ENCODE measurements around the gene TRMT10C.
"Not testable (repeated sequence)": the region's sequence is repeated elsewhere in the genome, so short reads cannot be mapped to it uniquely, and the experiment has no call there.

The TRMT10C gene

GRCh38 chr3:101549473-101549872 is 12.2 kb upstream of the TRMT10C start:
- no peak for DNase-seq

GRCh38 chr3:101551359-101552081 is 10.1 kb upstream of the TRMT10C start:
- not testable (repeated sequence) for DNase-seq

GRCh38 chr3:101553381-101553780 is 8.3 kb upstream of the TRMT10C start:
- DNase-seq = not testable (repeated sequence)

- no peak for DNase-seq
Observed at GRCh38 chr3:101556064-101556463, 5.6 kb upstream of the TRMT10C start.

GRCh38 chr3:101567528-101568317 is 6.1 kb downstream of the TRMT10C start:
- DNase-seq = peak in 2 of 5 experiments; percentile 36 to 38

GRCh38 chr3:101571028-101571895 is 9.6 kb downstream of the TRMT10C start:
- peak in 2 of 5 experiments; percentile 12 to 43 for DNase-seq

- DNase-seq = peak; percentile 94 to 99 (median 98)
Observed at GRCh38 chr3:101573449-101574387, 12.1 kb downstream of the TRMT10C start, which contains the start of gene PCNP. TSS of gene PCNP (plus strand) at chr3:101574180. CDS start at chr3:101574216, 36 bp downstream.

GRCh38 chr3:101574388-101575112 is 12.9 kb downstream of the TRMT10C start:
- peak in 2 of 5 experiments; percentile 30 to 82 for DNase-seq

GRCh38 chr3:101577286-101577685 is 15.6 kb downstream of the TRMT10C start:
- no peak for DNase-seq

- DNase-seq = peak in 1 of 5 experiments; percentile 24
Observed at GRCh38 chr3:101588616-101589015, 26.9 kb downstream of the TRMT10C start.

- no peak for DNase-seq
Observed at GRCh38 chr3:101591071-101591470, 29.4 kb downstream of the TRMT10C start.

GRCh38 chr3:101602731-101603130 is 41.1 kb downstream of the TRMT10C start:
- DNase-seq = no peak

- no peak for DNase-seq
Observed at GRCh38 chr3:101603184-101603583, 41.5 kb downstream of the TRMT10C start.

GRCh38 chr3:101605398-101605797 is 43.7 kb downstream of the TRMT10C start:
- DNase-seq = not testable (repeated sequence)

GRCh38 chr3:101611023-101611422 is 49.4 kb downstream of the TRMT10C start:
- DNase-seq = peak in 1 of 5 experiments; percentile 11

- DNase-seq = not testable (repeated sequence)
Observed at GRCh38 chr3:101613014-101613413, 51.3 kb downstream of the TRMT10C start.

GRCh38 chr3:101615525-101615924 is 53.9 kb downstream of the TRMT10C start:
- no peak for DNase-seq

Measured in T-helper 2 cell (primary cell).